GM12878 (cell line): ENCODE data around the gene RAD51B. TPM values are rescaled to one million over a fixed set of nuclear protein-coding genes. Genes with fewer than 3 reads are reported as not detected.
A peak's percentile ranks its signal among the peaks of the same experiment; 100 is the strongest.

Experiments
- ATAC-seq: fragments of 200-7000 bp; cut with Tn5 transposase; 3 replicates; pipeline ENCODE4 v1.9.1; 2020; ENCODE audit warnings: mild to moderate bottlenecking, moderate library complexity
- BruUV-seq: library from RNA; stranded (reverse); fragments of 400-500 nt; replicated peaks from 2 replicates; lab custom pipeline; 2021; lab: Mats Ljungman, UMichigan
- CTCF ChIA-PET: fragments of 300-600 bp; sonication (Branson Sonifier 250); formaldehyde crosslinking; extraction: SDS; loops from one replicate; lab custom pipeline; 2021; ENCODE audit warnings: inconsistent platforms; lab: Yijun Ruan, JAX
- POLR2A ChIA-PET: fragments of 350-600 bp; formaldehyde crosslinking; extraction: SDS; loops from one replicate; lab custom pipeline; 2021; ENCODE audit warnings: inconsistent platforms; lab: Charles Lee
- RAD21 ChIA-PET: fragments of 300-600 bp; sonication (Branson Sonifier 250); formaldehyde crosslinking; loops from one replicate; lab custom pipeline; 2023; ENCODE audit warnings: antibody characterized with exemption; ENCODE audit not compliant: unreplicated experiment; lab: Charles Lee
- SMC1A ChIA-PET: fragments of 300-600 bp; sonication (Branson Sonifier 250); formaldehyde crosslinking; loops from one replicate; lab custom pipeline; 2023; ENCODE audit not compliant: unreplicated experiment, uncharacterized antibody; lab: Charles Lee
- DNase-seq: peaks from one replicate; pipeline ENCODE4 v3.0.0-alpha.2; 2011; ENCODE audit warnings: low read depth, low spot score
- FAIRE-seq: peaks from 3 replicates; lab custom pipeline; 2011; peaks lifted over from hg19 to GRCh38; lab: Jason Lieb, UNC
- H2AFZ ChIP-seq: 2 replicates; pipeline ENCODE4 v1.6.0; 2011; ENCODE audit warnings: low read depth, low read length, control low read depth; ENCODE audit not compliant: control insufficient read depth
- H3K27ac ChIP-seq: 2 replicates; pipeline ENCODE4 v1.5.1; 2011; ENCODE audit warnings: control low read depth; ENCODE audit not compliant: control insufficient read depth, insufficient read depth
- H3K27me3 ChIP-seq, 2 experiments: replicated peaks in 1 of 2; 2 replicates each; pipeline versions ENCODE4 v1.6.0 to v1.6.1; 2011; ENCODE audit warnings: low read length in 1 of 2; ENCODE audit not compliant: control insufficient read depth in 2 of 2, insufficient read depth in 2 of 2
- H3K36me3 ChIP-seq, 2 experiments: 2 replicates each; pipeline ENCODE4 v1.5.1; 2011; ENCODE audit warnings: low read length in 1 of 2; ENCODE audit not compliant: control insufficient read depth in 2 of 2, insufficient read depth in 2 of 2
- H3K4me1 ChIP-seq: 2 replicates; pipeline ENCODE4 v1.6.1; 2011; ENCODE audit warnings: mild to moderate bottlenecking, low read length, moderate library complexity, mixed read lengths; ENCODE audit not compliant: control insufficient read depth, insufficient read depth
- H3K4me2 ChIP-seq: 2 replicates; pipeline ENCODE4 v1.6.0; 2011; ENCODE audit warnings: control low read depth; ENCODE audit not compliant: control insufficient read depth, insufficient read depth
- H3K4me3 ChIP-seq: fragments of 200-600 bp; sonication (generic); 2 replicates; pipeline ENCODE4 v1.5.1; 2016
- H3K79me2 ChIP-seq: 2 replicates; pipeline ENCODE4 v1.6.0; 2011; ENCODE audit warnings: low read length; ENCODE audit not compliant: control insufficient read depth, insufficient read depth
- H3K9ac ChIP-seq: 2 replicates; pipeline ENCODE4 v1.8.0; 2011; ENCODE audit warnings: low read length, control low read depth, mixed read lengths; ENCODE audit not compliant: control insufficient read depth, insufficient read depth
- H3K9me3 ChIP-seq: replicated peaks from 3 replicates; pipeline ENCODE4 v1.5.1; 2011; ENCODE audit warnings: mild to moderate bottlenecking, low read length; ENCODE audit not compliant: control insufficient read depth, insufficient read depth
- H4K20me1 ChIP-seq: 2 replicates; pipeline ENCODE4 v1.6.0; 2011; ENCODE audit not compliant: control insufficient read depth, insufficient read depth
- BRCA1 ChIP-seq: IDR thresholded peaks from 2 replicates; pipeline ENCODE4 v1.6.1; 2011; ENCODE audit warnings: low read depth, low read length, improper control_type of control experiment
- CEBPB ChIP-seq, 2 experiments: fragments of 150-350 bp in 1 of 2; IDR thresholded peaks; 2 replicates each; pipeline ENCODE4 v1.6.1; 2012 to 2014; ENCODE audit warnings: low read depth in 2 of 2, low read length in 2 of 2, borderline replicate concordance in 1 of 2, inconsistent platforms in 1 of 2
- CHD1 ChIP-seq: IDR thresholded peaks from 2 replicates; pipeline ENCODE4 v1.6.1; 2012; ENCODE audit warnings: low read depth, low read length, improper control_type of control experiment
- LARP7 ChIP-seq: fragments of 450-650 bp; IDR thresholded peaks from 2 replicates; pipeline ENCODE4 v1.6.1; 2017; ENCODE audit warnings: mild to moderate bottlenecking
- SMAD1 ChIP-seq: fragments of 450-650 bp; IDR thresholded peaks from 2 replicates; pipeline ENCODE4 v1.6.1; 2018; ENCODE audit warnings: mild to moderate bottlenecking, low read depth; ENCODE audit not compliant: partially characterized antibody
- SMARCA5 ChIP-seq: fragments of 450-650 bp; IDR thresholded peaks from 2 replicates; pipeline ENCODE4 v1.6.1; 2017; ENCODE audit warnings: mild to moderate bottlenecking
- SMC3 ChIP-seq: IDR thresholded peaks from 2 replicates; pipeline ENCODE4 v1.6.1; 2011; ENCODE audit warnings: low read length, improper control_type of control experiment, borderline replicate concordance
- SPI1 ChIP-seq: IDR thresholded peaks from 2 replicates; pipeline ENCODE4 v1.6.1; 2011; ENCODE audit warnings: low read depth, mild to moderate bottlenecking, low read length, moderate library complexity, borderline replicate concordance; ENCODE audit not compliant: insufficient read depth
- TCF12 ChIP-seq: IDR thresholded peaks from 2 replicates; pipeline ENCODE4 v1.6.1; 2011; ENCODE audit warnings: low read depth, mild to moderate bottlenecking, low read length
- YBX1 ChIP-seq: fragments of 450-650 bp; IDR thresholded peaks from 2 replicates; pipeline ENCODE4 v1.6.1; 2016; ENCODE audit warnings: antibody characterized with exemption
- ZNF207 ChIP-seq: fragments of 450-650 bp; IDR thresholded peaks from 2 replicates; pipeline ENCODE4 v1.6.1; 2014; ENCODE audit warnings: antibody characterized with exemption, mild to moderate bottlenecking, borderline replicate concordance
- WGBS: methylation state at CpG from one replicate; pipeline ENCODE4 v1.1.6; 2016; ENCODE audit warnings: low lambda C conversion rate; ENCODE audit not compliant: insufficient replicate concordance, insufficient coverage; ENCODE audit errors: missing lambda C conversion rate; 5-methylcytosine and 5-hydroxymethylcytosine counted together
- in situ Hi-C: fragments of 300-500 bp; cut with MboI; formaldehyde crosslinking; loops from 9 replicates; pipeline ENCODE4 v1.14.3; 2018; ENCODE audit warnings: mixed read lengths
- intact Hi-C: fragments of 100-400 bp; cut with micrococcal nuclease; formaldehyde crosslinking; loops from one replicate; pipeline ENCODE4 v1.14.2; 2022; ENCODE audit not compliant: unreplicated experiment
- polyA plus RNA-seq, 11 experiments: library from polyadenylated mRNA; depleted of rRNA in 4 of 11; unstranded in 6 of 11; stranded (reverse) in 5 of 11; fragments of >200 nt; fragmentation: Nextera tagmentation in 4 of 11; fragmentation: Illumina TruSeq in 1 of 11; extraction: Ambion mirVana in 4 of 11; extraction: Trizol in 1 of 11; gene quantifications; 1 replicate in 1 of 11; 2 replicates in 10 of 11; pipeline versions ENCODE4 v1.2.1 to v1.2.3, GENCODE V29; 2011 to 2016; ENCODE audit warnings: inconsistent platforms in 2 of 11, missing spikeins in 2 of 11, low read depth in 1 of 11
- total RNA-seq, 4 experiments: library from RNA; depleted of rRNA in 3 of 4; stranded (reverse); fragments of >200 nt in 3 of 4; fragmentation: Illumina TruSeq in 1 of 4; extraction: Trizol in 1 of 4; gene quantifications; 2 replicates each; pipeline versions ENCODE4 v1.2.1 to v1.2.3, GENCODE V29; 2013 to 2021
- TF ChIP-seq, protein P1 (sequence below): fragments of 450-650 bp; IDR thresholded peaks from 2 replicates; pipeline ENCODE4 v1.6.1; 2016; ENCODE audit warnings: mild to moderate bottlenecking
- TF ChIP-seq, protein P2 (sequence below): IDR thresholded peaks from 2 replicates; pipeline ENCODE4 v1.6.1; 2011; ENCODE audit warnings: low read depth, low read length, improper control_type of control experiment, borderline replicate concordance

Gene RAD51B
- total and polyA plus RNA-seq, 10 of the 15 experiments (the other 5 are each of a cell fraction or from before 2014, with no cell fraction given), result 9.8 to 26.8 (median 21.3) TPM

DNA sequence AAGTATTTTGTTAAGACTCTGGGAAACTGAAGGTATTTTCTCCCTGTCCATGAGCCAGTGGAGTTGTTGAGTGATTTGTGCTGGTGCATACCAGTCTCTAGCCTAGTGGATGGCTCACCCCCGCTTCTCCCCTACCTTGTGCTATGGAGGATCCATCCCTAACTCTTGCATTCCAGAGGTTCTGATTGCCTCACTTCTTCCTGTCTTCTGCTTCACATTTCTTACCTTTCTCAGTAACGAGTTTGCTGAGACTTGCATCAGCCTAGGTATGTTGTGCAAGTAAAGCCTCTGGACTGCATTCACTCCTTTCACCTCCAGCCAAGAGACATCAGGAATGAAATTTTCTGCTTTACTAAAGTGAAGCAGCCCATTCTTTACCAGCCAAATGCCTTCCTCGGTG lies 581.7 kb downstream of the RAD51B start:
- H4K20me1 ChIP-seq, result no peaks in the 10 kb centered on the region
- H3K4me2 ChIP-seq, result peak overlapping the region; percentile 75
- no peak for TF ChIP-seq SPI1
- 0 out of 2 replicates have a peak, but pooled peaks have one; percentile 36 for TF ChIP-seq CHD1
- TF ChIP-seq BRCA1, result no peak
- TF ChIP-seq ZNF207, result peak; percentile 82; the same call in 1 of the 2 replicates
- peak in 1 of 2 experiments; percentile 43; a peak in 1 of 4 replicates for TF ChIP-seq CEBPB (IDR thresholded peaks at IDR 0.05; ENCODE audit: borderline replicate concordance in 1 of 2, low read depth in 2 of 2, low read length in 2 of 2)
- peak; percentile 35 for TF ChIP-seq SMAD1
- TF ChIP-seq SMARCA5, result no peak
- TF ChIP-seq TCF12, result no peak
- TF ChIP-seq SMC3, result 0 out of 2 replicates have a peak, but pooled peaks have one; percentile 13
- no peak for TF ChIP-seq YBX1
- TF ChIP-seq, protein P1, sequence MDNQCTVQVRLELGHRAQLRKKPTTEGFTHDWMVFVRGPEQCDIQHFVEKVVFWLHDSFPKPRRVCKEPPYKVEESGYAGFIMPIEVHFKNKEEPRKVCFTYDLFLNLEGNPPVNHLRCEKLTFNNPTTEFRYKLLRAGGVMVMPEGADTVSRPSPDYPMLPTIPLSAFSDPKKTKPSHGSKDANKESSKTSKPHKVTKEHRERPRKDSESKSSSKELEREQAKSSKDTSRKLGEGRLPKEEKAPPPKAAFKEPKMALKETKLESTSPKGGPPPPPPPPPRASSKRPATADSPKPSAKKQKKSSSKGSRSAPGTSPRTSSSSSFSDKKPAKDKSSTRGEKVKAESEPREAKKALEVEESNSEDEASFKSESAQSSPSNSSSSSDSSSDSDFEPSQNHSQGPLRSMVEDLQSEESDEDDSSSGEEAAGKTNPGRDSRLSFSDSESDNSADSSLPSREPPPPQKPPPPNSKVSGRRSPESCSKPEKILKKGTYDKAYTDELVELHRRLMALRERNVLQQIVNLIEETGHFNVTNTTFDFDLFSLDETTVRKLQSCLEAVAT, result peak; percentile 9; the same call in 1 of the 2 replicates
- TF ChIP-seq, protein P2, sequence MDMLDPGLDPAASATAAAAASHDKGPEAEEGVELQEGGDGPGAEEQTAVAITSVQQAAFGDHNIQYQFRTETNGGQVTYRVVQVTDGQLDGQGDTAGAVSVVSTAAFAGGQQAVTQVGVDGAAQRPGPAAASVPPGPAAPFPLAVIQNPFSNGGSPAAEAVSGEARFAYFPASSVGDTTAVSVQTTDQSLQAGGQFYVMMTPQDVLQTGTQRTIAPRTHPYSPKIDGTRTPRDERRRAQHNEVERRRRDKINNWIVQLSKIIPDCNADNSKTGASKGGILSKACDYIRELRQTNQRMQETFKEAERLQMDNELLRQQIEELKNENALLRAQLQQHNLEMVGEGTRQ, result no peak
- TF ChIP-seq LARP7, result no peak
- peak overlapping the region; percentile 100 for H3K27ac ChIP-seq
- H3K9me3 ChIP-seq, result no peaks in the 10 kb centered on the region; the same call in 2 of the 3 replicates
- H3K4me1 ChIP-seq, result peaks cover 66% of the 10 kb centered on the region
- H3K4me3 ChIP-seq, result peak overlapping the region; percentile 14; the same call in 1 of the 2 replicates
- POLR2A ChIA-PET, result interaction anchor here (1.0 to 6.9 kb wide), 21 partner anchors 17 to 420 kb away, joined by 3 to 103 read pairs (median 5); partner anchors contain the start of gene ZFP36L1
- no peaks in the 10 kb centered on the region for H3K36me3 ChIP-seq
- H2AFZ ChIP-seq, result peak overlapping the region; percentile 45
- no peak for ATAC-seq
- intact Hi-C loops (loop anchor here (5.0 to 10.0 kb wide), 3 partner anchors 134 to 457 kb away; no protein-coding TSS in a partner anchor), in situ Hi-C loops (loop anchor here (5.0 kb wide), 1 partner anchor 391 kb away; the partner anchor contains the start of gene ZFP36L1)
- TSS peak; percentile 23 for BruUV-seq
- peak overlapping the region; percentile 85 for H3K9ac ChIP-seq
- CTCF ChIA-PET, result interaction anchor here (0.9 to 10.6 kb wide), 23 partner anchors 7 to 423 kb away, joined by 3 to 143 read pairs (median 5); partner anchors contain the start of gene ZFP36L1
- peaks cover 4% of the 10 kb centered on the region for H3K79me2 ChIP-seq
- RAD21 ChIA-PET, result interaction anchor here (0.6 to 12.9 kb wide), 33 partner anchors 8 to 421 kb away, joined by 3 to 208 read pairs (median 8); partner anchors contain the start of gene ZFP36L1
- H3K27me3 ChIP-seq, result no peaks in the 10 kb centered on the region
- SMC1A ChIA-PET, result interaction anchor here (0.8 to 13.3 kb wide), 36 partner anchors 10 to 457 kb away, joined by 3 to 251 read pairs (median 12); partner anchors contain the start of gene ZFP36L1
- FAIRE-seq, result no peak
- DNase-seq, result no peak
- 5% methylated on average over 3 of the region's 3 CpGs for WGBS
